Neuronal stem cell (in vitro differentiated cells): ENCODE measurements around the gene RBPJL.

Experiments used
- DNase-seq: peaks from one replicate; pipeline ENCODE4 v3.0.0-alpha.2; 2013; ENCODE audit warnings: low spot score
- H2AFZ ChIP-seq: one replicate; pipeline ENCODE4 v1.6.1; 2013; ENCODE audit warnings: mild to moderate bottlenecking, low read length, inconsistent platforms
- H2AK5ac ChIP-seq: 2 replicates; pipeline ENCODE4 v1.6.1; 2013; ENCODE audit warnings: low read depth, mild to moderate bottlenecking, inconsistent platforms, low read length, moderate library complexity, mixed read lengths
- H2BK120ac ChIP-seq: 2 replicates; pipeline ENCODE4 v1.6.1; 2013; ENCODE audit warnings: low read depth, mild to moderate bottlenecking, inconsistent platforms, low read length, moderate library complexity, mixed read lengths
- H2BK12ac ChIP-seq: one replicate; pipeline ENCODE4 v1.6.1; 2013; ENCODE audit warnings: low read length, inconsistent platforms
- H2BK15ac ChIP-seq: 2 replicates; pipeline ENCODE4 v1.6.1; 2013; ENCODE audit warnings: mild to moderate bottlenecking, low read length, inconsistent platforms, mixed read lengths
- H2BK5ac ChIP-seq: one replicate; pipeline ENCODE4 v1.6.1; 2013; ENCODE audit warnings: inconsistent platforms, mild to moderate bottlenecking, low read length, moderate library complexity
- H3K14ac ChIP-seq: one replicate; pipeline ENCODE4 v1.6.1; 2013; ENCODE audit warnings: low read length, inconsistent platforms
- H3K18ac ChIP-seq: 2 replicates; pipeline ENCODE4 v1.6.1; 2013; ENCODE audit warnings: low read length, inconsistent platforms
- H3K23ac ChIP-seq: 2 replicates; pipeline ENCODE4 v1.6.1; 2013; ENCODE audit warnings: low read depth, mild to moderate bottlenecking, mixed read lengths, low read length, inconsistent platforms; ENCODE audit not compliant: poor library complexity
- H3K27ac ChIP-seq: replicated peaks from 3 replicates; pipeline ENCODE4 v1.5.1; 2013; ENCODE audit warnings: low read length, inconsistent platforms
- H3K27me3 ChIP-seq, 3 experiments: 2 replicates each; pipeline ENCODE4 v1.6.1; 2013; ENCODE audit warnings: low read length in 3 of 3, mild to moderate bottlenecking in 2 of 3, inconsistent platforms in 1 of 3, low read depth in 1 of 3, mixed read lengths in 1 of 3, moderate library complexity in 1 of 3; ENCODE audit not compliant: control insufficient read depth in 3 of 3, insufficient read depth in 3 of 3
- H3K36me3 ChIP-seq, 2 donors: replicated peaks in 1 of 2; 2 replicates each; pipeline ENCODE4 v1.6.1; 2013; ENCODE audit warnings: low read length in 2 of 2; ENCODE audit not compliant: control insufficient read depth in 2 of 2, insufficient read depth in 2 of 2
- H3K4ac ChIP-seq: 2 replicates; pipeline ENCODE4 v1.6.1; 2013; ENCODE audit warnings: inconsistent platforms, mild to moderate bottlenecking, low read length, moderate library complexity
- H3K4me1 ChIP-seq, 2 donors: 1 replicate in 1 of 2; 2 replicates in 1 of 2; pipeline ENCODE4 v1.6.1; 2013; ENCODE audit warnings: low read length in 2 of 2, low read depth in 1 of 2; ENCODE audit not compliant: control insufficient read depth in 2 of 2, insufficient read depth in 1 of 2
- H3K4me2 ChIP-seq: one replicate; pipeline ENCODE4 v1.6.1; 2013; ENCODE audit warnings: mild to moderate bottlenecking, low read length, inconsistent platforms; ENCODE audit not compliant: insufficient read depth, poor library complexity, severe bottlenecking
- H3K4me3 ChIP-seq, 2 donors: 2 replicates each; pipeline ENCODE4 v1.5.1; 2013; ENCODE audit warnings: low read length in 2 of 2, mild to moderate bottlenecking in 2 of 2, inconsistent platforms in 1 of 2, moderate library complexity in 1 of 2
- H3K79me1 ChIP-seq: one replicate; pipeline ENCODE4 v1.6.1; 2013; ENCODE audit warnings: low read depth, mild to moderate bottlenecking, inconsistent platforms, low read length, moderate library complexity
- H3K9ac ChIP-seq: one replicate; pipeline ENCODE4 v1.6.1; 2013; ENCODE audit warnings: mild to moderate bottlenecking, low read depth, low read length, inconsistent platforms; ENCODE audit not compliant: poor library complexity
- H3K9me3 ChIP-seq, 2 donors: replicated peaks in 1 of 2; 2 replicates each; pipeline versions ENCODE3 to v1.6.1; 2013; ENCODE audit warnings: low read length in 2 of 2, mild to moderate bottlenecking in 2 of 2, inconsistent platforms in 1 of 2, low read depth in 1 of 2, mixed read lengths in 1 of 2, moderate library complexity in 1 of 2; ENCODE audit not compliant: control insufficient read depth in 2 of 2, insufficient read depth in 1 of 2
- H4K8ac ChIP-seq: one replicate; pipeline ENCODE4 v1.6.1; 2013; ENCODE audit warnings: low read depth, mild to moderate bottlenecking, inconsistent platforms, low read length, moderate library complexity
- H4K91ac ChIP-seq: one replicate; pipeline ENCODE4 v1.6.1; 2013; ENCODE audit warnings: low read length, low read depth, mild to moderate bottlenecking, inconsistent platforms; ENCODE audit not compliant: poor library complexity
- WGBS, 2 donors: extraction: QIAGEN DNeasy Blood & Tissue Kit; methylation state at CpG; one replicate each; pipeline ENCODE4 v1.1.7; 2013; ENCODE audit warnings: missing lambda C conversion rate in 2 of 2, mixed read lengths in 1 of 2; ENCODE audit not compliant: insufficient read length in 2 of 2, insufficient replicate concordance in 1 of 2; ENCODE audit errors: extremely low coverage in 2 of 2; 5-methylcytosine and 5-hydroxymethylcytosine counted together

RBPJL gene

GRCh38 chr20:45258664-45259063 is 48.0 kb upstream of the RBPJL start:
- peak; percentile 36 for DNase-seq
- Histone ChIP-seq H2BK12ac (no peak overlapping the region), H2AK5ac (no peak overlapping the region), H3K4me2 (no peak overlapping the region), H2BK120ac (no peak overlapping the region), H3K27ac (no peak overlapping the region), H3K18ac (no peak overlapping the region), H3K9ac (no peak overlapping the region), H3K79me1 (no peaks in the 10 kb centered on the region), H3K14ac (no peak overlapping the region), H3K4me1 (peaks cover 12 to 17% of the 10 kb centered on the region in 2 donors), H3K4me3 (no peak overlapping the region), H3K9me3 (no peaks in the 10 kb centered on the region), H3K27me3 (peaks cover 0 to 7% (median 0%) of the 10 kb centered on the region in 3 experiments), H2BK5ac (no peak overlapping the region), H3K36me3 (no peaks in the 10 kb centered on the region), H2AFZ (no peak overlapping the region), H2BK15ac (no peak overlapping the region), H4K91ac (no peak overlapping the region), H3K4ac (no peak overlapping the region), H4K8ac (no peak overlapping the region), H3K23ac (no peak overlapping the region)
- WGBS, 2 donors, result no CpG with 5 or more reads among the region's 2 CpGs

- H3K18ac ChIP-seq, result no peak overlapping the region
- no peak overlapping the region for H2BK12ac ChIP-seq
- peaks cover 5 to 7% of the 10 kb centered on the region in 2 donors for H3K4me1 ChIP-seq
- H2BK15ac ChIP-seq, result no peak overlapping the region
- H3K79me1 ChIP-seq, result no peaks in the 10 kb centered on the region
- H3K36me3 ChIP-seq, result no peaks in the 10 kb centered on the region
- no peak overlapping the region for H2AFZ ChIP-seq
- no peak overlapping the region for H4K8ac ChIP-seq
- peaks cover 0 to 5% (median 0%) of the 10 kb centered on the region in 3 experiments for H3K27me3 ChIP-seq
- no peak overlapping the region for H3K4ac ChIP-seq
- H2BK5ac ChIP-seq, result no peak overlapping the region
- no peak overlapping the region for H2BK120ac ChIP-seq
- no peak for DNase-seq
- no peak overlapping the region for H2AK5ac ChIP-seq
- no peak overlapping the region for H3K4me2 ChIP-seq
- H4K91ac ChIP-seq, result no peak overlapping the region
- no peak overlapping the region for H3K14ac ChIP-seq
- no CpG with 5 or more reads among the region's 3 CpGs for WGBS, 2 donors
- H3K27ac ChIP-seq, result no peak overlapping the region
- no peaks in the 10 kb centered on the region for H3K9me3 ChIP-seq
- H3K23ac ChIP-seq, result no peak overlapping the region
- no peak overlapping the region for H3K9ac ChIP-seq
- no peak overlapping the region for H3K4me3 ChIP-seq
These were observed 42.9 kb upstream of the RBPJL start for GRCh38 chr20:45263556-45264266.

GRCh38 chr20:45266977-45267376 is 39.7 kb upstream of the RBPJL start:
- no peak for DNase-seq
- no peaks in the 10 kb centered on the region for H3K36me3 ChIP-seq
- no peaks in the 10 kb centered on the region for H3K79me1 ChIP-seq
- no peak overlapping the region for H3K4ac ChIP-seq
- no peak overlapping the region for H3K9ac ChIP-seq
- no peak overlapping the region for H2BK12ac ChIP-seq
- H3K14ac ChIP-seq, result no peak overlapping the region
- H2BK120ac ChIP-seq, result no peak overlapping the region
- H3K27ac ChIP-seq, result no peak overlapping the region
- H3K4me2 ChIP-seq, result no peak overlapping the region
- H3K27me3 ChIP-seq, result peaks cover 0 to 2% (median 0%) of the 10 kb centered on the region in 3 experiments
- no peak overlapping the region for H3K18ac ChIP-seq
- no peak overlapping the region for H2AK5ac ChIP-seq
- H2AFZ ChIP-seq, result no peak overlapping the region
- H3K23ac ChIP-seq, result no peak overlapping the region
- no peak overlapping the region for H2BK15ac ChIP-seq
- H4K91ac ChIP-seq, result no peak overlapping the region
- no peak overlapping the region for H2BK5ac ChIP-seq
- no peak overlapping the region for H3K4me3 ChIP-seq
- no peak overlapping the region for H4K8ac ChIP-seq
- no peaks in the 10 kb centered on the region for H3K9me3 ChIP-seq
- no peaks in the 10 kb centered on the region for H3K4me1 ChIP-seq

DNA sequence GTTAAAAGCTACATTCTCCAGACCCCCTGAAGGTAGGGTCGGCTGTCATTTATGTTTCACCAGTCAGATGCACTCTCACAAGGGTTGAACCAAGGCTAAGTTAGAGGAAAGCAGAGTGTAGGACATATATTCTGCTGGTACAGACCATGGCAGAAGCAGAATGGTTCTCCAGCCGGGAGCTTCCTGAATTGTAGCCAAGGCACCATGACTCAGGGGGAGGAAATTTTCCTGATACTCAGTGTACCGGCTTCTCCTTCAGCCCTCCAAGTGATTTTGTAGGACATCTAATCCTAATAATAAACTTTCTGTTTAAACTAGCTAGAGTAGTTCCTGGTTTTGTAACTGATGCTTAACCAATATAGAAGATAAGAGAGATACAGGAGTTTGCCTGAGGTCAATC is 38.1 kb upstream of the RBPJL start:
- Histone ChIP-seq H3K4me3 (no peak overlapping the region), H2BK12ac (no peak overlapping the region), H2AFZ (no peak overlapping the region), H3K18ac (no peak overlapping the region), H3K14ac (no peak overlapping the region), H3K27ac (no peak overlapping the region), H3K23ac (no peak overlapping the region), H3K4me1 (no peaks in the 10 kb centered on the region), H3K4ac (no peak overlapping the region), H3K9me3 (no peaks in the 10 kb centered on the region), H3K79me1 (no peaks in the 10 kb centered on the region), H3K9ac (no peak overlapping the region), H2BK120ac (no peak overlapping the region), H3K36me3 (no peaks in the 10 kb centered on the region), H4K91ac (no peak overlapping the region), H2BK5ac (no peak overlapping the region), H2BK15ac (no peak overlapping the region), H2AK5ac (no peak overlapping the region), H3K27me3 (peaks cover 0 to 7% (median 0%) of the 10 kb centered on the region in 3 experiments), H4K8ac (no peak overlapping the region), H3K4me2 (no peak overlapping the region)
- WGBS, 2 donors, result no CpG with 5 or more reads among the region's 3 CpGs
- no peak for DNase-seq
